ENCODE results near the gene C1orf52. TPM values are rescaled to one million over a fixed set of nuclear protein-coding genes. Genes with fewer than 3 reads are reported as not detected.
A peak's percentile ranks its signal among the peaks of the same experiment; 100 is the strongest.

The C1orf52 gene
- total and polyA plus RNA-seq, 9 of the 15 experiments (the other 6 are each of a cell fraction or from before 2014, with no cell fraction given), result 17.0 to 38.5 (median 33.0) TPM

DNA sequence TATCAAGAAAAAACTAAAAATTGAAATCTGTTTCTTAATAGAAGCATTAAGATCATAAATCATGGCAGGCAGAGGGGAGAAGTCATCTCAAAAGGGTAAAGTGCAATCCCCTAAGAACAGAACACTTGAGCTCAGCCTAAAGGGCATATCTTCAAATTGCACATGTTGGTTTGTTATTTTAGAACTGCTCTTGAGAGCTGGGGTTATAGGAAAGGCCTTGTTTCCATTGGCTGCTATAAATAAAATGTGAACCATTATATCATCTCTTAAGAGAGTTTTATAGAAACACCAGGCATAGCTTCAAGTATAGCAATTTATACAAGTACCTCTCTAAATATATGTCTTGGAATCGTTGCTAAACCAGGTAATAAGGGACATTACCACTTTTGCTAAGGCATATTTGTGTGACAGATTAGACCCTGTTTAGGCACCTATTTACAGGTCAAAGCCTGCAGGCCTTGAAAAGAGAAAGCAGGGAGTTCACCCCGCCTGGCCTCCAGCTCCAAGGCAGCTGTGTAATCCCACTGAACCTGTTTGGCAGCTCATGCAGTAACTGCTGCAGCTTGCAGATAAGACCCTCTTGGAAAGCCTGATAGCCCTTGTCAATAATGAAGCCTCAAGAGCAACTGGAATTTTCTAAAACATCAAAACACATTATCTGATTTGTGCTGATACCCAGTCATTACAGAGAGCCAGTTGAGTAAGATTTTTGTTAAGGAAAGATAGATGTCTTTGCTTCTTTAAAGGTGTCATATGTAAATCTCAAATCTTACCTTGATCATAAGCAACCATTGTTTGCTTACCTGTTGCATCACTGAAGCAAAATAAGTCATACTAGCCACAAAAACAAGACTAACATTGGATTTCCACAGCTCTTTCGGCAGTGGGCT lies 34.5 kb downstream of the C1orf52 start (continued):
- TF ChIP-seq BDP1 (IDR thresholded peaks at IDR 0.05; ENCODE audit: insufficient read depth, insufficient read length) (no peak), MEIS2 (IDR thresholded peaks at IDR 0.05; ENCODE audit: partially characterized antibody) (peak; percentile 93), CBFA2T2 (conservative IDR thresholded peaks at IDR 0.05) (peak; percentile 99), GTF2A2 (tag; IDR thresholded peaks at IDR 0.05) (no peak), U2AF2 (optimal IDR thresholded peaks at IDR 0.05; ENCODE audit: low read depth, low read length) (no peak), TAF15 (IDR thresholded peaks at IDR 0.05; ENCODE audit: low read depth, low read length) (no peak), MED1 (CRISPR knock-in tag; IDR thresholded peaks at IDR 0.05; ENCODE audit: borderline replicate concordance) (no peak), HDAC2 (IDR thresholded peaks at IDR 0.05) (peak; percentile 97), TFAM (CRISPR knock-in tag; conservative IDR thresholded peaks at IDR 0.05) (no peak), HDAC3 (IDR thresholded peaks at IDR 0.05; ENCODE audit: borderline replicate concordance, partially characterized antibody) (peak; percentile 94), NR4A1 (CRISPR knock-in tag; IDR thresholded peaks at IDR 0.05) (no peak), NR4A1 (tag; IDR thresholded peaks at IDR 0.05) (peak; percentile 61; the same call in 1 of the 2 replicates), KDM5B (IDR thresholded peaks at IDR 0.05; ENCODE audit: insufficient replicate concordance, low read depth, low read length) (no peak), ELF1 (tag; IDR thresholded peaks at IDR 0.05) (no peak), KLF13 (tag; IDR thresholded peaks at IDR 0.05; ENCODE audit: borderline replicate concordance, low read depth) (no peak), EGR1 (conservative IDR thresholded peaks at IDR 0.05) (no peak), COPS2 (conservative IDR thresholded peaks at IDR 0.05) (no peak), CAMTA2 (CRISPR knock-in tag; conservative IDR thresholded peaks at IDR 0.05) (no peak), BACH1 (tag; IDR thresholded peaks at IDR 0.05) (no peak)
- TF ChIP-seq, protein P1, sequence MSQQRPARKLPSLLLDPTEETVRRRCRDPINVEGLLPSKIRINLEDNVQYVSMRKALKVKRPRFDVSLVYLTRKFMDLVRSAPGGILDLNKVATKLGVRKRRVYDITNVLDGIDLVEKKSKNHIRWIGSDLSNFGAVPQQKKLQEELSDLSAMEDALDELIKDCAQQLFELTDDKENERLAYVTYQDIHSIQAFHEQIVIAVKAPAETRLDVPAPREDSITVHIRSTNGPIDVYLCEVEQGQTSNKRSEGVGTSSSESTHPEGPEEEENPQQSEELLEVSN (IDR thresholded peaks at IDR 0.05; ENCODE audit: borderline replicate concordance in 1 of 2, extremely low read depth in 1 of 2, insufficient read depth in 1 of 2, insufficient read length in 1 of 2, low read depth in 1 of 2, low read length in 1 of 2, poor library complexity in 1 of 2, severe bottlenecking in 1 of 2), result no peak
- TF ChIP-seq, protein P2, sequence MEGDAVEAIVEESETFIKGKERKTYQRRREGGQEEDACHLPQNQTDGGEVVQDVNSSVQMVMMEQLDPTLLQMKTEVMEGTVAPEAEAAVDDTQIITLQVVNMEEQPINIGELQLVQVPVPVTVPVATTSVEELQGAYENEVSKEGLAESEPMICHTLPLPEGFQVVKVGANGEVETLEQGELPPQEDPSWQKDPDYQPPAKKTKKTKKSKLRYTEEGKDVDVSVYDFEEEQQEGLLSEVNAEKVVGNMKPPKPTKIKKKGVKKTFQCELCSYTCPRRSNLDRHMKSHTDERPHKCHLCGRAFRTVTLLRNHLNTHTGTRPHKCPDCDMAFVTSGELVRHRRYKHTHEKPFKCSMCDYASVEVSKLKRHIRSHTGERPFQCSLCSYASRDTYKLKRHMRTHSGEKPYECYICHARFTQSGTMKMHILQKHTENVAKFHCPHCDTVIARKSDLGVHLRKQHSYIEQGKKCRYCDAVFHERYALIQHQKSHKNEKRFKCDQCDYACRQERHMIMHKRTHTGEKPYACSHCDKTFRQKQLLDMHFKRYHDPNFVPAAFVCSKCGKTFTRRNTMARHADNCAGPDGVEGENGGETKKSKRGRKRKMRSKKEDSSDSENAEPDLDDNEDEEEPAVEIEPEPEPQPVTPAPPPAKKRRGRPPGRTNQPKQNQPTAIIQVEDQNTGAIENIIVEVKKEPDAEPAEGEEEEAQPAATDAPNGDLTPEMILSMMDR (IDR thresholded peaks at IDR 0.05 in 2 of 3, conservative IDR thresholded peaks at IDR 0.05 in 1 of 3; ENCODE audit: insufficient read depth in 2 of 3, low read depth in 1 of 3, low read length in 3 of 3), result no peak
- TF ChIP-seq, protein P3, sequence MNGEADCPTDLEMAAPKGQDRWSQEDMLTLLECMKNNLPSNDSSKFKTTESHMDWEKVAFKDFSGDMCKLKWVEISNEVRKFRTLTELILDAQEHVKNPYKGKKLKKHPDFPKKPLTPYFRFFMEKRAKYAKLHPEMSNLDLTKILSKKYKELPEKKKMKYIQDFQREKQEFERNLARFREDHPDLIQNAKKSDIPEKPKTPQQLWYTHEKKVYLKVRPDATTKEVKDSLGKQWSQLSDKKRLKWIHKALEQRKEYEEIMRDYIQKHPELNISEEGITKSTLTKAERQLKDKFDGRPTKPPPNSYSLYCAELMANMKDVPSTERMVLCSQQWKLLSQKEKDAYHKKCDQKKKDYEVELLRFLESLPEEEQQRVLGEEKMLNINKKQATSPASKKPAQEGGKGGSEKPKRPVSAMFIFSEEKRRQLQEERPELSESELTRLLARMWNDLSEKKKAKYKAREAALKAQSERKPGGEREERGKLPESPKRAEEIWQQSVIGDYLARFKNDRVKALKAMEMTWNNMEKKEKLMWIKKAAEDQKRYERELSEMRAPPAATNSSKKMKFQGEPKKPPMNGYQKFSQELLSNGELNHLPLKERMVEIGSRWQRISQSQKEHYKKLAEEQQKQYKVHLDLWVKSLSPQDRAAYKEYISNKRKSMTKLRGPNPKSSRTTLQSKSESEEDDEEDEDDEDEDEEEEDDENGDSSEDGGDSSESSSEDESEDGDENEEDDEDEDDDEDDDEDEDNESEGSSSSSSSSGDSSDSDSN (IDR thresholded peaks at IDR 0.05; ENCODE audit: borderline replicate concordance in 1 of 2, low read depth in 2 of 2, low read length in 2 of 2), result no peak
